B cell (primary cell): Measurements from ENCODE around the gene IFI27L2. TPM values are rescaled to one million over a fixed set of nuclear protein-coding genes. Genes with fewer than 3 reads are reported as not detected.

ENCODE experiments used
- ATAC-seq: fragments of 200-7000 bp; cut with Tn5 transposase; one replicate; pipeline ENCODE4 v1.10.0; 2021; ENCODE audit warnings: low read depth, mild to moderate bottlenecking, moderate number of reproducible peaks, moderate library complexity
- CTCF ChIA-PET: fragments of 350-600 bp; sonication (Branson Sonifier 250); formaldehyde crosslinking; loops from one replicate; lab custom pipeline; 2021; ENCODE audit warnings: antibody characterized with exemption, inconsistent platforms; lab: Charles Lee
- POLR2A ChIA-PET: fragments of 350-600 bp; sonication (Branson Sonifier 250); formaldehyde crosslinking; loops from one replicate; lab custom pipeline; 2021; ENCODE audit warnings: antibody characterized with exemption; lab: Charles Lee
- DNase-seq: peaks from one replicate; pipeline ENCODE4 v3.0.0; 2013
- H2AFZ ChIP-seq: 2 replicates; pipeline ENCODE4 v1.6.1; 2012; ENCODE audit warnings: mild to moderate bottlenecking, low read depth, low read length; ENCODE audit not compliant: insufficient read depth, poor library complexity, severe bottlenecking
- H3K27ac ChIP-seq, 2 donors: 1 replicate in 1 of 2; 2 replicates in 1 of 2; pipeline ENCODE4 v1.5.1; 2012 to 2013; ENCODE audit warnings: low read length in 2 of 2, mild to moderate bottlenecking in 2 of 2, moderate library complexity in 1 of 2
- H3K27me3 ChIP-seq, 4 experiments: fragments of 200-600 bp in 1 of 4; sonication (generic) in 1 of 4; replicated peaks in 1 of 4; 1 replicate in 2 of 4; 2 replicates in 2 of 4; pipeline versions ENCODE4 v1.6.1 to v1.7.0; 2013 to 2016; ENCODE audit warnings: low read length in 3 of 4, mild to moderate bottlenecking in 2 of 4, mixed read lengths in 1 of 4, moderate library complexity in 1 of 4; ENCODE audit not compliant: insufficient read depth in 4 of 4, control insufficient read depth in 3 of 4; ENCODE audit errors: control extremely low read depth in 1 of 4
- H3K36me3 ChIP-seq, 2 experiments: replicated peaks in 1 of 2; 1 replicate in 1 of 2; 2 replicates in 1 of 2; pipeline versions ENCODE4 v1.6.1 to v1.7.1; 2013; ENCODE audit warnings: low read length in 1 of 2; ENCODE audit not compliant: insufficient read depth in 2 of 2, control insufficient read depth in 1 of 2; ENCODE audit errors: control extremely low read depth in 1 of 2, extremely low read depth in 1 of 2
- H3K4me1 ChIP-seq, 2 donors: fragments of 200-600 bp in 1 of 2; sonication (generic) in 1 of 2; 1 replicate in 1 of 2; 2 replicates in 1 of 2; pipeline versions ENCODE4 v1.5.1 to v1.6.1; 2013 to 2017; ENCODE audit warnings: low read length in 2 of 2; ENCODE audit not compliant: control insufficient read depth in 2 of 2, insufficient read depth in 2 of 2
- H3K4me2 ChIP-seq: replicated peaks from 2 replicates; pipeline ENCODE3; 2012; ENCODE audit warnings: mild to moderate bottlenecking, low read depth, low read length; ENCODE audit not compliant: poor library complexity, severe bottlenecking
- H3K4me3 ChIP-seq, 5 experiments: fragments of 200-600 bp in 1 of 5; sonication (generic) in 1 of 5; 1 replicate in 3 of 5; 2 replicates in 2 of 5; pipeline versions ENCODE4 v1.5.1 to v1.7.0; 2011 to 2016; ENCODE audit warnings: low read length in 4 of 5, mild to moderate bottlenecking in 4 of 5, low read depth in 2 of 5, control low read depth in 1 of 5, moderate library complexity in 1 of 5; ENCODE audit not compliant: insufficient read depth in 1 of 5; ENCODE audit errors: control extremely low read depth in 1 of 5, extremely low read depth in 1 of 5
- H3K79me2 ChIP-seq: fragments of 200-600 bp; sonication (generic); one replicate; pipeline ENCODE4 v1.6.0; 2016; ENCODE audit warnings: low read length; ENCODE audit not compliant: control insufficient read depth, insufficient read depth
- H3K9ac ChIP-seq: fragments of 200-600 bp; sonication (generic); 2 replicates; pipeline ENCODE4 v1.6.1; 2017; ENCODE audit warnings: mild to moderate bottlenecking, low read length, moderate library complexity
- H3K9me3 ChIP-seq, 3 donors: one replicate each; pipeline versions ENCODE4 v1.6.1 to v1.7.1; 2013; ENCODE audit warnings: low read length in 2 of 3; ENCODE audit not compliant: control insufficient read depth in 2 of 3, insufficient read depth in 1 of 3; ENCODE audit errors: control extremely low read depth in 1 of 3
- H4K20me1 ChIP-seq: 2 replicates; pipeline ENCODE4 v1.6.0; 2012; ENCODE audit warnings: mild to moderate bottlenecking, low read length; ENCODE audit not compliant: insufficient read depth, control insufficient read depth, poor library complexity, severe bottlenecking
- H3K27ac Mint-ChIP-seq: one replicate; pipeline ENCODE4 v1.8.0; 2021; ENCODE audit warnings: mixed read lengths
- H3K27me3 Mint-ChIP-seq: one replicate; pipeline ENCODE4 v1.8.0; 2021; ENCODE audit warnings: mixed read lengths
- H3K4me1 Mint-ChIP-seq: one replicate; pipeline ENCODE4 v1.8.0; 2021; ENCODE audit warnings: mixed read lengths
- H3K4me3 Mint-ChIP-seq: one replicate; pipeline ENCODE4 v1.8.0; 2021; ENCODE audit warnings: mixed read lengths
- H3K9me3 Mint-ChIP-seq: one replicate; pipeline ENCODE4 v1.8.0; 2022; ENCODE audit warnings: mixed read lengths; ENCODE audit not compliant: insufficient read depth
- CTCF ChIP-seq: fragments of 200-600 bp; IDR thresholded peaks from one replicate; pipeline ENCODE4 v1.8.0; 2022; ENCODE audit warnings: antibody characterized with exemption, mild to moderate bottlenecking
- EZH2 ChIP-seq: IDR thresholded peaks from 2 replicates; pipeline ENCODE4 v1.6.1; 2012; ENCODE audit warnings: borderline replicate concordance, low read depth, mild to moderate bottlenecking, moderate library complexity, low read length; ENCODE audit not compliant: insufficient read depth, poor library complexity, severe bottlenecking
- WGBS: methylation state at CpG from one replicate; pipeline ENCODE4 v1.1.5; 2013; ENCODE audit warnings: missing lambda C conversion rate; ENCODE audit not compliant: insufficient coverage; 5-methylcytosine and 5-hydroxymethylcytosine counted together
- intact Hi-C: fragments of 100-400 bp; cut with micrococcal nuclease; formaldehyde crosslinking; loops from one replicate; pipeline ENCODE4 v1.10.0; 2022
- polyA plus RNA-seq: library from polyadenylated mRNA; depleted of rRNA; stranded (reverse); fragments of >200 nt; gene quantifications from 2 replicates; pipeline ENCODE4 v1.2.3, GENCODE V29; 2012
- total RNA-seq, 2 donors: library from RNA; stranded (reverse); fragments of 120-200 nt in 1 of 2; gene quantifications; 1 replicate in 1 of 2; 2 replicates in 1 of 2; pipeline versions ENCODE4 v1.2.3 to v1.2.4, GENCODE V29; 2013 to 2022

Gene IFI27L2
- total and polyA plus RNA-seq, 2 donors (not counting 1 experiment from before 2014, with no cell fraction given) = 30.2 to 57.4 TPM

GRCh38 chr14:94119071-94119470 lies 10.3 kb downstream of the IFI27L2 start:
- CTCF ChIA-PET = interaction anchor here (2.9 kb wide), 1 partner anchor 13 kb away, joined by 10 read pairs; no protein-coding TSS in a partner anchor
- peaks cover 51% of the 10 kb centered on the region for H3K27me3 Mint-ChIP-seq

GRCh38 chr14:94117856-94118255 lies 11.5 kb downstream of the IFI27L2 start:
- H3K4me1 Mint-ChIP-seq = no peaks in the 10 kb centered on the region
- H3K4me3 Mint-ChIP-seq = no peak overlapping the region
- Histone ChIP-seq H4K20me1 (no peaks in the 10 kb centered on the region), H3K4me3 (no peak overlapping the region), H3K36me3 (no peaks in the 10 kb centered on the region), H2AFZ (no peak overlapping the region), H3K79me2 (no peaks in the 10 kb centered on the region), H3K27me3 (peaks cover 0 to 31% (median 0%) of the 10 kb centered on the region in 4 experiments), H3K9ac (no peak overlapping the region), H3K4me2 (no peak overlapping the region), H3K4me1 (no peaks in the 10 kb centered on the region), H3K27ac (no peak overlapping the region), H3K9me3 (peaks cover 0 to 21% (median 17%) of the 10 kb centered on the region in 3 donors)
- H3K27ac Mint-ChIP-seq = no peak overlapping the region
- H3K9me3 Mint-ChIP-seq = peaks cover 13% of the 10 kb centered on the region
- CTCF ChIA-PET = interaction anchor here (2.9 kb wide), 1 partner anchor 14 kb away, joined by 10 read pairs; no protein-coding TSS in a partner anchor
- H3K27me3 Mint-ChIP-seq = peaks cover 52% of the 10 kb centered on the region
- POLR2A ChIA-PET = no interaction called here
- no peak for DNase-seq
- ATAC-seq = no peak
- WGBS = 86% methylated on average over 6 of the region's 9 CpGs
- TF ChIP-seq CTCF (no peak), EZH2 (no peak)
- intact Hi-C loops = no loop called here

More at GRCh38 chr14:94119071-94119470, 10.3 kb downstream of the IFI27L2 start:
- H3K9ac ChIP-seq = no peak overlapping the region
- no peaks in the 10 kb centered on the region for H3K4me1 ChIP-seq
- H3K4me2 ChIP-seq = no peak overlapping the region
- no peak for DNase-seq
- Mint-ChIP-seq H3K9me3 (peaks cover 13% of the 10 kb centered on the region), H3K27ac (no peak overlapping the region), H3K4me1 (no peaks in the 10 kb centered on the region), H3K4me3 (no peak overlapping the region)
- peaks cover 0 to 31% (median 0%) of the 10 kb centered on the region in 4 experiments for H3K27me3 ChIP-seq
- H3K9me3 ChIP-seq = peaks cover 0 to 23% (median 17%) of the 10 kb centered on the region in 3 donors
- H4K20me1 ChIP-seq = no peaks in the 10 kb centered on the region
- TF ChIP-seq EZH2 = no peak
- no peak for TF ChIP-seq CTCF
- H2AFZ ChIP-seq = no peak overlapping the region
- no peak overlapping the region for H3K27ac ChIP-seq
- POLR2A ChIA-PET = no interaction called here
- H3K36me3 ChIP-seq = no peaks in the 10 kb centered on the region
- intact Hi-C loops = no loop called here
- no peak overlapping the region for H3K4me3 ChIP-seq
- H3K79me2 ChIP-seq = no peaks in the 10 kb centered on the region
- ATAC-seq = no peak
